BLaER1 (cell line): ENCODE data around the gene TMEM184C.

ENCODE experiments used
- H3K27ac ChIP-seq: shearing (Covaris generic); formaldehyde crosslinking; 2 replicates; pipeline ENCODE4 v1.8.1; 2022
- H3K27me3 ChIP-seq: shearing (Covaris generic); formaldehyde crosslinking; 2 replicates; pipeline ENCODE4 v1.8.1; 2022
- H3K36me3 ChIP-seq: shearing (Covaris generic); formaldehyde crosslinking; 2 replicates; pipeline ENCODE4 v1.8.1; 2022
- H3K4me1 ChIP-seq: shearing (Covaris generic); formaldehyde crosslinking; 2 replicates; pipeline ENCODE4 v1.8.1; 2022
- H3K4me2 ChIP-seq: shearing (Covaris generic); formaldehyde crosslinking; 2 replicates; pipeline ENCODE4 v1.8.1; 2022
- H3K4me3 ChIP-seq: shearing (Covaris generic); formaldehyde crosslinking; 2 replicates; pipeline ENCODE4 v1.8.1; 2022
- H3K9ac ChIP-seq: shearing (Covaris generic); formaldehyde crosslinking; 2 replicates; pipeline ENCODE4 v1.8.1; 2022
- H3K9me3 ChIP-seq: shearing (Covaris generic); formaldehyde crosslinking; 2 replicates; pipeline ENCODE4 v1.8.1; 2022
- H4K20me1 ChIP-seq: shearing (Covaris generic); formaldehyde crosslinking; 2 replicates; pipeline ENCODE4 v1.8.1; 2022
- Cebpa-rat ChIP-seq: shearing (Covaris generic); IDR thresholded peaks from 2 replicates; pipeline ENCODE4 v1.8.1; 2022

The TMEM184C gene

GRCh38 chr4:147626903-147627302 lies 9.7 kb downstream of the TMEM184C start:
- no peak for TF ChIP-seq Cebpa-rat
- Histone ChIP-seq H3K4me3 (no peak overlapping the region), H3K4me2 (no peak overlapping the region), H3K9ac (no peak overlapping the region), H3K36me3 (peaks cover 74% of the 10 kb centered on the region), H4K20me1 (peaks cover 14% of the 10 kb centered on the region), H3K4me1 (peaks cover 2% of the 10 kb centered on the region; the same call in 1 of the 2 replicates), H3K27me3 (no peaks in the 10 kb centered on the region), H3K27ac (no peak overlapping the region), H3K9me3 (no peaks in the 10 kb centered on the region)

GRCh38 chr4:147628415-147628814 lies 11.2 kb downstream of the TMEM184C start:
- H3K36me3 ChIP-seq: peaks cover 72% of the 10 kb centered on the region
- H3K4me3 ChIP-seq: no peak overlapping the region
- TF ChIP-seq Cebpa-rat: no peak
- no peaks in the 10 kb centered on the region for H3K27me3 ChIP-seq
- no peaks in the 10 kb centered on the region for H3K9me3 ChIP-seq
- H4K20me1 ChIP-seq: no peaks in the 10 kb centered on the region
- no peak overlapping the region for H3K27ac ChIP-seq
- no peaks in the 10 kb centered on the region for H3K4me1 ChIP-seq
- H3K4me2 ChIP-seq: no peak overlapping the region
- H3K9ac ChIP-seq: no peak overlapping the region

GRCh38 chr4:147629783-147630730 lies 12.9 kb downstream of the TMEM184C start:
- H3K27me3 ChIP-seq: no peaks in the 10 kb centered on the region
- H3K27ac ChIP-seq: no peak overlapping the region
- H3K4me3 ChIP-seq: no peak overlapping the region
- no peaks in the 10 kb centered on the region for H3K9me3 ChIP-seq
- no peak for TF ChIP-seq Cebpa-rat
- no peaks in the 10 kb centered on the region for H3K4me1 ChIP-seq
- no peaks in the 10 kb centered on the region for H4K20me1 ChIP-seq
- no peak overlapping the region for H3K9ac ChIP-seq
- H3K4me2 ChIP-seq: no peak overlapping the region
- H3K36me3 ChIP-seq: peaks cover 81% of the 10 kb centered on the region

GRCh38 chr4:147633113-147633512 lies 15.9 kb downstream of the TMEM184C start:
- Histone ChIP-seq H3K36me3 (peaks cover 80% of the 10 kb centered on the region), H3K4me1 (no peaks in the 10 kb centered on the region), H3K9me3 (no peaks in the 10 kb centered on the region), H3K4me3 (no peak overlapping the region), H3K9ac (no peak overlapping the region), H3K4me2 (no peak overlapping the region), H4K20me1 (no peaks in the 10 kb centered on the region), H3K27ac (no peak overlapping the region), H3K27me3 (no peaks in the 10 kb centered on the region)
- no peak for TF ChIP-seq Cebpa-rat

- H3K9ac ChIP-seq: no peak overlapping the region
- H3K9me3 ChIP-seq: no peaks in the 10 kb centered on the region
- H4K20me1 ChIP-seq: no peaks in the 10 kb centered on the region
- no peak overlapping the region for H3K4me2 ChIP-seq
- H3K36me3 ChIP-seq: peaks cover 75% of the 10 kb centered on the region
- TF ChIP-seq Cebpa-rat: no peak
- H3K27ac ChIP-seq: no peak overlapping the region
- no peaks in the 10 kb centered on the region for H3K4me1 ChIP-seq
- no peaks in the 10 kb centered on the region for H3K27me3 ChIP-seq
- no peak overlapping the region for H3K4me3 ChIP-seq
Observed at GRCh38 chr4:147633643-147634042, 16.4 kb downstream of the TMEM184C start.

- H3K9ac ChIP-seq: no peak overlapping the region
- no peak for TF ChIP-seq Cebpa-rat
- H3K4me1 ChIP-seq: no peaks in the 10 kb centered on the region
- H4K20me1 ChIP-seq: no peaks in the 10 kb centered on the region
- H3K4me2 ChIP-seq: no peak overlapping the region
- no peaks in the 10 kb centered on the region for H3K27me3 ChIP-seq
- H3K36me3 ChIP-seq: peaks cover 75% of the 10 kb centered on the region
- H3K4me3 ChIP-seq: no peak overlapping the region
- no peaks in the 10 kb centered on the region for H3K9me3 ChIP-seq
- H3K27ac ChIP-seq: no peak overlapping the region
Observed at GRCh38 chr4:147635348-147635747, 18.2 kb downstream of the TMEM184C start.

GRCh38 chr4:147638365-147638764 lies 21.2 kb downstream of the TMEM184C start:
- H4K20me1 ChIP-seq: no peaks in the 10 kb centered on the region
- no peak overlapping the region for H3K27ac ChIP-seq
- H3K36me3 ChIP-seq: peaks cover 84% of the 10 kb centered on the region
- no peaks in the 10 kb centered on the region for H3K27me3 ChIP-seq
- no peaks in the 10 kb centered on the region for H3K4me1 ChIP-seq
- TF ChIP-seq Cebpa-rat: no peak
- no peaks in the 10 kb centered on the region for H3K9me3 ChIP-seq
- H3K4me2 ChIP-seq: no peak overlapping the region
- H3K9ac ChIP-seq: no peak overlapping the region
- no peak overlapping the region for H3K4me3 ChIP-seq

- peaks cover 83% of the 10 kb centered on the region for H3K36me3 ChIP-seq
- H3K4me2 ChIP-seq: no peak overlapping the region
- H3K4me3 ChIP-seq: no peak overlapping the region
- H3K27ac ChIP-seq: no peak overlapping the region
- TF ChIP-seq Cebpa-rat: no peak
- no peaks in the 10 kb centered on the region for H3K9me3 ChIP-seq
- H4K20me1 ChIP-seq: peaks cover 5% of the 10 kb centered on the region; the same call in 1 of the 2 replicates
- H3K9ac ChIP-seq: no peak overlapping the region
- H3K4me1 ChIP-seq: no peaks in the 10 kb centered on the region
- no peaks in the 10 kb centered on the region for H3K27me3 ChIP-seq
Observed at GRCh38 chr4:147638942-147639341, 21.7 kb downstream of the TMEM184C start.

- Histone ChIP-seq H3K27ac (no peak overlapping the region), H3K4me3 (no peak overlapping the region), H3K9me3 (no peaks in the 10 kb centered on the region), H3K9ac (no peak overlapping the region), H3K36me3 (peaks cover 79% of the 10 kb centered on the region), H3K4me1 (no peaks in the 10 kb centered on the region), H4K20me1 (peaks cover 9% of the 10 kb centered on the region; the same call in 1 of the 2 replicates), H3K27me3 (no peaks in the 10 kb centered on the region), H3K4me2 (no peak overlapping the region)
- no peak for TF ChIP-seq Cebpa-rat
Observed at GRCh38 chr4:147639388-147639787, 22.2 kb downstream of the TMEM184C start.

GRCh38 chr4:147640331-147640730 lies 23.1 kb downstream of the TMEM184C start:
- H4K20me1 ChIP-seq: peaks cover 11% of the 10 kb centered on the region; the same call in 1 of the 2 replicates
- no peak overlapping the region for H3K4me3 ChIP-seq
- H3K36me3 ChIP-seq: peaks cover 72% of the 10 kb centered on the region
- no peaks in the 10 kb centered on the region for H3K27me3 ChIP-seq
- no peak for TF ChIP-seq Cebpa-rat
- H3K9ac ChIP-seq: no peak overlapping the region
- H3K27ac ChIP-seq: no peak overlapping the region
- no peak overlapping the region for H3K4me2 ChIP-seq
- H3K4me1 ChIP-seq: no peaks in the 10 kb centered on the region
- H3K9me3 ChIP-seq: no peaks in the 10 kb centered on the region
